Activated T-helper 9 cell treated with anti-CD3 and anti-CD28 coated beads, Interleukin-2, amount 50 U/mL, for 16 hours (primary cell): Measurements from ENCODE around the gene PKD1L1.
"Not testable (repeated sequence)": the region's sequence is repeated elsewhere in the genome, so short reads cannot be mapped to it uniquely, and the experiment has no call there.

ENCODE experiments used
- DNase-seq: peaks from one replicate; pipeline ENCODE4 v3.0.0-alpha.2; 2020; ENCODE audit warnings: low read depth

PKD1L1 gene

GRCh38 chr7:47762746-47763062 lies 185.6 kb downstream of the PKD1L1 start:
- no peak for DNase-seq

GRCh38 chr7:47762207-47762606 lies 186.1 kb downstream of the PKD1L1 start:
- DNase-seq = no peak

GRCh38 chr7:47759056-47759706 lies 189.1 kb downstream of the PKD1L1 start:
- no peak for DNase-seq

GRCh38 chr7:47758546-47758945 lies 189.7 kb downstream of the PKD1L1 start:
- DNase-seq = no peak

GRCh38 chr7:47757921-47758411 lies 190.3 kb downstream of the PKD1L1 start:
- DNase-seq = no peak

GRCh38 chr7:47756636-47757035 lies 191.6 kb downstream of the PKD1L1 start:
- DNase-seq = no peak

GRCh38 chr7:47755248-47755647 lies 193.0 kb downstream of the PKD1L1 start:
- no peak for DNase-seq

- DNase-seq = not testable (repeated sequence)
Observed at GRCh38 chr7:47751724-47752123, 196.5 kb downstream of the PKD1L1 start.

- no peak for DNase-seq
Observed at GRCh38 chr7:47751043-47751442, 197.2 kb downstream of the PKD1L1 start.

- no peak for DNase-seq
Observed at GRCh38 chr7:47748041-47748440, 200.2 kb downstream of the PKD1L1 start.

GRCh38 chr7:47747160-47747559 lies 201.1 kb downstream of the PKD1L1 start:
- no peak for DNase-seq

GRCh38 chr7:47746468-47746867 lies 201.8 kb downstream of the PKD1L1 start:
- no peak for DNase-seq

- no peak for DNase-seq
Observed at GRCh38 chr7:47744883-47745282, 203.4 kb downstream of the PKD1L1 start.

GRCh38 chr7:47743965-47744591 lies 204.2 kb downstream of the PKD1L1 start:
- no peak for DNase-seq

GRCh38 chr7:47741984-47742383 lies 206.3 kb downstream of the PKD1L1 start:
- DNase-seq = no peak

GRCh38 chr7:47739891-47740290 lies 208.4 kb downstream of the PKD1L1 start:
- DNase-seq = no peak

- no peak for DNase-seq
Observed at GRCh38 chr7:47739301-47739875, 208.9 kb downstream of the PKD1L1 start.

GRCh38 chr7:47738563-47739166 lies 209.6 kb downstream of the PKD1L1 start:
- DNase-seq = no peak

GRCh38 chr7:47737601-47738000 lies 210.7 kb downstream of the PKD1L1 start:
- DNase-seq = no peak

- DNase-seq = no peak
Observed at GRCh38 chr7:47735431-47736345, 212.6 kb downstream of the PKD1L1 start.

GRCh38 chr7:47734949-47735291 lies 213.3 kb downstream of the PKD1L1 start:
- no peak for DNase-seq

- DNase-seq = no peak
Observed at GRCh38 chr7:47734287-47734948, 213.8 kb downstream of the PKD1L1 start.
